GM23338 (cell line): ENCODE results near the gene NCK2. TPM values are rescaled to one million over a fixed set of nuclear protein-coding genes. Genes with fewer than 3 reads are reported as not detected.
A peak's percentile ranks its signal among the peaks of the same experiment; 100 is the strongest.
"Not testable (repeated sequence)": the region's sequence is repeated elsewhere in the genome, so short reads cannot be mapped to it uniquely, and the experiment has no call there.

Experiments
- ATAC-seq: fragments of 200-7000 bp; cut with Tn5 transposase; 3 replicates; pipeline ENCODE4 v1.9.1; 2020
- DNase-seq: peaks from one replicate; pipeline ENCODE4 v3.0.0-alpha.2; 2015; ENCODE audit warnings: low spot score
- H2AFZ ChIP-seq: fragments of 200-600 bp; sonication (generic); 2 replicates; pipeline ENCODE4 v1.8.0; 2016; ENCODE audit warnings: antibody characterized with exemption, mild to moderate bottlenecking, moderate library complexity
- H3F3A ChIP-seq: fragments of 200-600 bp; sonication (generic); replicated peaks from 2 replicates; pipeline ENCODE4 v1.8.0; 2017; ENCODE audit warnings: antibody characterized with exemption, mixed run types, low read depth
- H3K27ac ChIP-seq: fragments of 200-600 bp; sonication (generic); 2 replicates; pipeline ENCODE4 v1.6.1; 2016; ENCODE audit warnings: low read depth
- H3K27me3 ChIP-seq: fragments of 200-600 bp; sonication (generic); 2 replicates; pipeline ENCODE4 v1.8.0; 2016; ENCODE audit warnings: mild to moderate bottlenecking, mixed run types, moderate library complexity; ENCODE audit not compliant: insufficient read depth
- H3K36me3 ChIP-seq: fragments of 200-600 bp; sonication (generic); 2 replicates; pipeline ENCODE4 v1.8.0; 2016; ENCODE audit warnings: mild to moderate bottlenecking; ENCODE audit not compliant: insufficient read depth
- H3K4me1 ChIP-seq: fragments of 200-600 bp; sonication (generic); 2 replicates; pipeline ENCODE4 v1.8.0; 2016; ENCODE audit warnings: mild to moderate bottlenecking, moderate library complexity; ENCODE audit not compliant: insufficient read depth
- H3K4me2 ChIP-seq: fragments of 200-600 bp; sonication (generic); 2 replicates; pipeline ENCODE4 v1.7.1; 2017; ENCODE audit warnings: mixed run types
- H3K4me3 ChIP-seq: fragments of 200-600 bp; sonication (generic); 2 replicates; pipeline ENCODE4 v1.6.1; 2016; ENCODE audit warnings: mixed run types
- H3K79me2 ChIP-seq: fragments of 200-600 bp; sonication (generic); replicated peaks from 2 replicates; pipeline ENCODE4 v1.8.0; 2017; ENCODE audit warnings: mild to moderate bottlenecking; ENCODE audit not compliant: insufficient read depth
- H3K9me2 ChIP-seq: fragments of 200-600 bp; sonication (generic); 2 replicates; pipeline ENCODE4 v1.8.0; 2017; ENCODE audit not compliant: insufficient read depth
- H4K20me1 ChIP-seq: fragments of 200-600 bp; sonication (generic); replicated peaks from 2 replicates; pipeline ENCODE4 v1.8.0; 2017; ENCODE audit warnings: mild to moderate bottlenecking; ENCODE audit not compliant: insufficient read depth
- H3K27ac Mint-ChIP-seq: 2 replicates; pipeline ENCODE4 v1.8.0; 2020; ENCODE audit warnings: inconsistent platforms, mild to moderate bottlenecking, moderate library complexity, mixed read lengths
- H3K27me3 Mint-ChIP-seq: 3 replicates; pipeline ENCODE4 v1.8.0; 2022; ENCODE audit warnings: low read depth, mild to moderate bottlenecking, moderate library complexity, mixed read lengths, inconsistent platforms; ENCODE audit not compliant: insufficient read depth, poor library complexity
- H3K36me3 Mint-ChIP-seq: 3 replicates; pipeline ENCODE4 v1.8.0; 2021; ENCODE audit warnings: low read depth, mild to moderate bottlenecking, inconsistent platforms, moderate library complexity, mixed read lengths
- H3K4me1 Mint-ChIP-seq: 3 replicates; pipeline ENCODE4 v1.8.0; 2020; ENCODE audit warnings: mild to moderate bottlenecking, inconsistent platforms, mixed read lengths
- H3K4me3 Mint-ChIP-seq: 3 replicates; pipeline ENCODE4 v1.8.0; 2021; ENCODE audit warnings: moderate library complexity, mild to moderate bottlenecking, inconsistent platforms, mixed read lengths
- H3K9me3 Mint-ChIP-seq: 3 replicates; pipeline ENCODE4 v1.8.0; 2020; ENCODE audit warnings: moderate library complexity, mild to moderate bottlenecking, inconsistent platforms, mixed read lengths
- CREB1 ChIP-seq: fragments of 250-450 bp; sonication (Bioruptor Pico); IDR thresholded peaks from 2 replicates; pipeline ENCODE4 v1.5.0; 2020; ENCODE audit warnings: low read depth, mild to moderate bottlenecking, moderate library complexity
- CTCF ChIP-seq, 2 experiments: fragments of 200-600 bp in 1 of 2; sonication (generic) in 1 of 2; conservative IDR thresholded peaks; 2 replicates each; pipeline versions ENCODE4 v1.5.1 to v1.6.1; 2016 to 2017; ENCODE audit warnings: antibody characterized with exemption in 2 of 2, low read depth in 2 of 2, mild to moderate bottlenecking in 2 of 2, moderate library complexity in 1 of 2
- ETS1 ChIP-seq: IDR thresholded peaks from 2 replicates; pipeline ENCODE4 v1.6.1; 2016; ENCODE audit warnings: antibody characterized with exemption
- EZH2 ChIP-seq: fragments of 200-600 bp; sonication (generic); IDR thresholded peaks from one replicate; pipeline ENCODE4 v1.8.0; 2017; ENCODE audit warnings: antibody characterized with exemption, mild to moderate bottlenecking, low read depth; ENCODE audit not compliant: unreplicated experiment
- JUNB ChIP-seq: IDR thresholded peaks from one replicate; pipeline ENCODE4 v1.6.1; 2016; ENCODE audit warnings: antibody characterized with exemption; ENCODE audit not compliant: unreplicated experiment
- NANOG ChIP-seq: IDR thresholded peaks from 2 replicates; pipeline ENCODE4 v1.6.1; 2016; ENCODE audit warnings: antibody characterized with exemption, borderline replicate concordance
- POLR2AphosphoS5 ChIP-seq: IDR thresholded peaks from 2 replicates; pipeline ENCODE4 v1.6.1; 2016; ENCODE audit warnings: antibody characterized with exemption, low read depth
- REST ChIP-seq: IDR thresholded peaks from one replicate; pipeline ENCODE4 v1.6.1; 2018; ENCODE audit warnings: antibody characterized with exemption; ENCODE audit not compliant: unreplicated experiment
- STAT1 ChIP-seq: IDR thresholded peaks from one replicate; pipeline ENCODE4 v1.6.1; 2016; ENCODE audit warnings: antibody characterized with exemption; ENCODE audit not compliant: unreplicated experiment
- ZNF331 ChIP-seq: fragments of 250-450 bp; sonication (Bioruptor Pico); IDR thresholded peaks from 2 replicates; pipeline ENCODE4 v1.5.0; 2020; ENCODE audit warnings: low read depth, mild to moderate bottlenecking, moderate library complexity
- polyA plus RNA-seq: library from polyadenylated mRNA; unstranded; fragments of >200 nt; fragmentation: Nextera tagmentation; extraction: Ambion mirVana; gene quantifications from 2 replicates; pipeline ENCODE4 v1.2.1, GENCODE V29; 2016
- total RNA-seq: library from RNA; depleted of rRNA; stranded (reverse); fragments of >200 nt; shearing (Covaris generic); gene quantifications from 2 replicates; pipeline ENCODE4 v1.2.3, GENCODE V29; 2014

NCK2 gene
- total and polyA plus RNA-seq, 2 experiments from 2014 or later = 26.9 to 59.9 TPM

GRCh38 chr2:105756435-105756834, 11.7 kb downstream of the NCK2 start (continued):
- no peak for TF ChIP-seq EZH2
- TF ChIP-seq CTCF (conservative IDR thresholded peaks at IDR 0.05; ENCODE audit: low read depth in 2 of 2) = no peak

- not testable (repeated sequence) for H3K36me3 ChIP-seq, H3K36me3 Mint-ChIP-seq, H3K27me3 ChIP-seq, H3K27ac ChIP-seq, H3K9me3 Mint-ChIP-seq, H2AFZ ChIP-seq, H3K4me2 ChIP-seq, ATAC-seq, H3K4me3 ChIP-seq, H3K27me3 Mint-ChIP-seq, H3K4me3 Mint-ChIP-seq, DNase-seq, H3F3A ChIP-seq
- peaks cover 71% of the 10 kb centered on the region for H3K4me1 Mint-ChIP-seq
- peak overlapping the region; percentile 21; the same call in 1 of the 2 replicates for H3K27ac Mint-ChIP-seq
- Histone ChIP-seq H3K79me2 (peaks cover 100% of the 10 kb centered on the region), H3K4me1 (peaks cover 76% of the 10 kb centered on the region), H4K20me1 (peaks cover 39% of the 10 kb centered on the region; the same call in 1 of the 2 replicates), H3K9me2 (peaks cover 11% of the 10 kb centered on the region; the same call in 1 of the 2 replicates)
These were observed 12.2 kb downstream of the NCK2 start for GRCh38 chr2:105756865-105757264.

GRCh38 chr2:105757433-105757832, 12.7 kb downstream of the NCK2 start:
- H3K9me3 Mint-ChIP-seq = no peaks in the 10 kb centered on the region; the same call in 2 of the 3 replicates
- peaks cover 77% of the 10 kb centered on the region for H3K4me1 Mint-ChIP-seq
- no peak for TF ChIP-seq EZH2
- TF ChIP-seq POLR2AphosphoS5 = no peak
- TF ChIP-seq CREB1 (CRISPR knock-in tag) = no peak
- TF ChIP-seq REST = no peak
- TF ChIP-seq NANOG = no peak
- TF ChIP-seq ETS1 = no peak
- no peak for TF ChIP-seq JUNB
- no peak for TF ChIP-seq ZNF331
- no peak for TF ChIP-seq STAT1
- H3F3A ChIP-seq = no peaks in the 10 kb centered on the region
- no peak for ATAC-seq
- DNase-seq = no peak
- H3K36me3 Mint-ChIP-seq = no peaks in the 10 kb centered on the region; the same call in 2 of the 3 replicates
- no peaks in the 10 kb centered on the region for H3K27me3 ChIP-seq
- H3K4me3 ChIP-seq = no peak overlapping the region
- H3K4me2 ChIP-seq = 0 out of 2 replicates have a peak overlapping the region, but pooled peaks have one; percentile 38
- H3K4me3 Mint-ChIP-seq = no peak overlapping the region
- no peak overlapping the region for H3K27ac ChIP-seq
- H3K36me3 ChIP-seq = no peaks in the 10 kb centered on the region
- peaks cover 39% of the 10 kb centered on the region; the same call in 1 of the 2 replicates for H4K20me1 ChIP-seq
- H3K27ac Mint-ChIP-seq = peak overlapping the region; percentile 42; the same call in 1 of the 2 replicates
- H3K9me2 ChIP-seq = peaks cover 11% of the 10 kb centered on the region; the same call in 1 of the 2 replicates
- no peak overlapping the region for H2AFZ ChIP-seq
- peaks cover 97% of the 10 kb centered on the region for H3K79me2 ChIP-seq
- H3K4me1 ChIP-seq = peaks cover 80% of the 10 kb centered on the region
- peaks cover 4% of the 10 kb centered on the region for H3K27me3 Mint-ChIP-seq
